Liver (tissue), 9 donors: ENCODE data around the gene MCTP1. TPM values are rescaled to one million over a fixed set of nuclear protein-coding genes. Genes with fewer than 3 reads are reported as not detected.

ENCODE experiments used
- DNase-seq: peaks from one replicate; pipeline ENCODE4 v3.0.0-alpha.2; 2017; ENCODE audit warnings: low spot score
- H3K27ac ChIP-seq, 2 donors: one replicate each; pipeline ENCODE4 v1.7.0; 2013; ENCODE audit warnings: inconsistent platforms in 2 of 2, low read length in 2 of 2, control low read depth in 1 of 2, low read depth in 1 of 2, mild to moderate bottlenecking in 1 of 2
- H3K27me3 ChIP-seq, 4 donors: one replicate each; pipeline versions ENCODE4 v1.6.1 to v1.7.0; 2013; ENCODE audit warnings: low read length in 3 of 4, inconsistent platforms in 1 of 4, mild to moderate bottlenecking in 1 of 4, moderate library complexity in 1 of 4; ENCODE audit not compliant: control insufficient read depth in 4 of 4, insufficient read depth in 4 of 4
- H3K36me3 ChIP-seq, 4 donors: one replicate each; pipeline versions ENCODE4 v1.6.1 to v1.7.0; 2013; ENCODE audit warnings: low read length in 3 of 4, mild to moderate bottlenecking in 3 of 4, low read depth in 1 of 4, moderate library complexity in 1 of 4; ENCODE audit not compliant: control insufficient read depth in 4 of 4, insufficient read depth in 3 of 4
- H3K4me1 ChIP-seq, 4 donors: one replicate each; pipeline versions ENCODE4 v1.6.1 to v1.7.0; 2013; ENCODE audit warnings: low read length in 3 of 4, mild to moderate bottlenecking in 3 of 4, moderate library complexity in 1 of 4; ENCODE audit not compliant: control insufficient read depth in 4 of 4, insufficient read depth in 4 of 4
- H3K4me3 ChIP-seq, 3 donors: one replicate each; pipeline versions ENCODE4 v1.6.1 to v1.7.0; 2013; ENCODE audit warnings: low read length in 3 of 3, control low read depth in 1 of 3, low read depth in 1 of 3, mild to moderate bottlenecking in 1 of 3
- H3K9ac ChIP-seq, 2 donors: one replicate each; pipeline ENCODE4 v1.7.0; 2013; ENCODE audit warnings: low read length in 2 of 2, mild to moderate bottlenecking in 2 of 2, moderate library complexity in 2 of 2, control low read depth in 1 of 2, low read depth in 1 of 2
- H3K9me3 ChIP-seq, 4 donors: one replicate each; pipeline versions ENCODE4 v1.6.1 to v1.7.0; 2013; ENCODE audit warnings: low read length in 3 of 4; ENCODE audit not compliant: control insufficient read depth in 4 of 4
- CTCF ChIP-seq: fragments of 150-350 bp; IDR thresholded peaks from 2 replicates; pipeline ENCODE4 v1.5.1; 2017; ENCODE audit warnings: improper control_type of control experiment, low read depth, low read length; ENCODE audit not compliant: missing input control
- EGR1 ChIP-seq, 2 donors: IDR thresholded peaks; 2 replicates each; pipeline ENCODE4 v1.6.1; 2016 to 2018; ENCODE audit warnings: antibody characterized with exemption in 2 of 2, low read depth in 2 of 2
- FOXA1 ChIP-seq: IDR thresholded peaks from 2 replicates; pipeline ENCODE4 v1.6.1; 2016; ENCODE audit warnings: antibody characterized with exemption
- FOXA2 ChIP-seq: IDR thresholded peaks from 2 replicates; pipeline ENCODE4 v1.6.1; 2016; ENCODE audit warnings: antibody characterized with exemption
- GABPA ChIP-seq, 2 donors: IDR thresholded peaks in 1 of 2; conservative IDR thresholded peaks in 1 of 2; 2 replicates each; pipeline ENCODE4 v1.6.1; 2016; ENCODE audit warnings: antibody characterized with exemption in 2 of 2, mild to moderate bottlenecking in 1 of 2, moderate library complexity in 1 of 2
- HNF4A ChIP-seq, 2 donors: conservative IDR thresholded peaks; 2 replicates each; pipeline ENCODE4 v1.6.1; 2016; ENCODE audit warnings: antibody characterized with exemption in 2 of 2, mild to moderate bottlenecking in 2 of 2
- HNF4G ChIP-seq: IDR thresholded peaks from 2 replicates; pipeline ENCODE4 v1.6.1; 2016; ENCODE audit warnings: antibody characterized with exemption
- JUND ChIP-seq, 2 donors: IDR thresholded peaks; 2 replicates each; pipeline ENCODE4 v1.6.1; 2016; ENCODE audit warnings: antibody characterized with exemption in 2 of 2
- MAX ChIP-seq: IDR thresholded peaks from 2 replicates; pipeline ENCODE4 v1.6.1; 2016; ENCODE audit warnings: antibody characterized with exemption
- NR2F2 ChIP-seq: IDR thresholded peaks from 2 replicates; pipeline ENCODE4 v1.6.1; 2016; ENCODE audit warnings: antibody characterized with exemption
- REST ChIP-seq: IDR thresholded peaks from 2 replicates; pipeline ENCODE4 v1.6.1; 2016; ENCODE audit warnings: antibody characterized with exemption, mild to moderate bottlenecking
- RXRA ChIP-seq, 2 donors: IDR thresholded peaks; 2 replicates each; pipeline ENCODE4 v1.6.1; 2017 to 2018; ENCODE audit warnings: antibody characterized with exemption in 2 of 2, mild to moderate bottlenecking in 1 of 2
- SP1 ChIP-seq: IDR thresholded peaks from 2 replicates; pipeline ENCODE4 v1.6.1; 2018; ENCODE audit warnings: antibody characterized with exemption, mild to moderate bottlenecking
- TAF1 ChIP-seq: conservative IDR thresholded peaks from 2 replicates; pipeline ENCODE4 v1.6.1; 2016; ENCODE audit warnings: antibody characterized with exemption, mild to moderate bottlenecking
- YY1 ChIP-seq: IDR thresholded peaks from 2 replicates; pipeline ENCODE4 v1.6.1; 2016; ENCODE audit warnings: antibody characterized with exemption, mild to moderate bottlenecking
- ZBTB33 ChIP-seq: IDR thresholded peaks from 2 replicates; pipeline ENCODE4 v1.6.1; 2016; ENCODE audit warnings: antibody characterized with exemption
- WGBS: extraction: QIAGEN DNeasy Blood & Tissue Kit; methylation state at CpG from one replicate; pipeline ENCODE4 v1.1.7; 2013; 5-methylcytosine and 5-hydroxymethylcytosine counted together
- polyA plus RNA-seq, 2 donors: library from polyadenylated mRNA; stranded (reverse) in 1 of 2; unstranded in 1 of 2; fragments of 200-250 nt in 1 of 2; fragments of >200 nt in 1 of 2; fragmentation: Nextera tagmentation in 1 of 2; extraction: Ambion mirVana in 1 of 2; gene quantifications; one replicate each; pipeline versions ENCODE4 v1.2.1 to v1.2.3, GENCODE V29; 2013 to 2015
- total RNA-seq, 2 donors: library from RNA; depleted of rRNA; stranded (reverse); fragments of >200 nt; gene quantifications; one replicate each; pipeline ENCODE4 v1.2.3, GENCODE V29; 2014
- TF ChIP-seq, protein P1 (sequence below): IDR thresholded peaks from 2 replicates; pipeline ENCODE4 v1.6.1; 2016; ENCODE audit warnings: antibody characterized with exemption
- donor health status: healthy.
- donor health status: healthy.
- donor health status: healthy.
- donor health status: healthy.
- donor health status: healthy.

Gene MCTP1
- total and polyA plus RNA-seq, 4 donors = 0.67 to 7.6 (median 4.3) TPM

DNA sequence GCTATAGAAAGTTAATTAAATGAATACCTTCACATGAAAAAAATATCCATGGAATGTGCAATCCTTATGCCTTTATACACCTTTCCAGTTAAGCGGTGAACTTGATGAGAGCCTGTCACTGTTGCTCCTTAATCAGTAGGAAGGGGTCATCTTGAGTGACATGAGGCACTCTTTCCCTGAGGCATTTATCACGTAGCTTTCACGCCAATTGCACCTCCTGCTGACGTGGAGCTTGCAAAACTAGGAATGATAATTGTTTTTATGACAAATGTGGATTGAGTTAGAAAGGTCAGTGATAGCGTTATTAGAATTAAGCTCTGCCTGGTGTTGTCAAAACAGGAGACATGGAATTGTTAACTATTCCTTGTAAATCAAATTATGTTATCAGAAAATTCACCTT is 586.7 kb downstream of the MCTP1 start:
- Histone ChIP-seq H3K4me3 (no peak overlapping the region), H3K9me3 (no peaks in the 10 kb centered on the region), H3K27ac (no peak overlapping the region), H3K27me3 (no peaks in the 10 kb centered on the region), H3K4me1 (no peaks in the 10 kb centered on the region), H3K9ac (no peak overlapping the region), H3K36me3 (peaks cover 0 to 6% (median 3%) of the 10 kb centered on the region in 4 donors)
- TF ChIP-seq HNF4A (conservative IDR thresholded peaks at IDR 0.05) = no peak
- no peak for TF ChIP-seq TAF1
- no peak for TF ChIP-seq SP1
- TF ChIP-seq ZBTB33 = no peak
- no peak for TF ChIP-seq JUND (IDR thresholded peaks at IDR 0.05)
- no peak for TF ChIP-seq EGR1 (IDR thresholded peaks at IDR 0.05; ENCODE audit: low read depth in 2 of 2)
- TF ChIP-seq FOXA2 = no peak
- no peak for TF ChIP-seq GABPA (IDR thresholded peaks at IDR 0.05 in 1 of 2, conservative IDR thresholded peaks at IDR 0.05 in 1 of 2)
- no peak for TF ChIP-seq RXRA (IDR thresholded peaks at IDR 0.05)
- no peak for TF ChIP-seq FOXA1
- no peak for TF ChIP-seq YY1
- TF ChIP-seq REST = no peak
- TF ChIP-seq, protein P1, sequence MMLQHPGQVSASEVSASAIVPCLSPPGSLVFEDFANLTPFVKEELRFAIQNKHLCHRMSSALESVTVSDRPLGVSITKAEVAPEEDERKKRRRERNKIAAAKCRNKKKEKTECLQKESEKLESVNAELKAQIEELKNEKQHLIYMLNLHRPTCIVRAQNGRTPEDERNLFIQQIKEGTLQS = no peak
- TF ChIP-seq HNF4G = no peak
- 95% methylated on average over 5 of the region's 5 CpGs for WGBS
- DNase-seq = no peak

GRCh38 chr5:94694671-94695070 is 590.2 kb downstream of the MCTP1 start:
- TF ChIP-seq NR2F2 = no peak
- TF ChIP-seq CTCF = no peak
- TF ChIP-seq REST = no peak
- TF ChIP-seq ZBTB33 = no peak
- no peak for TF ChIP-seq TAF1
- no peak for TF ChIP-seq HNF4A (conservative IDR thresholded peaks at IDR 0.05)
- TF ChIP-seq FOXA1 = no peak
- TF ChIP-seq GABPA (IDR thresholded peaks at IDR 0.05 in 1 of 2, conservative IDR thresholded peaks at IDR 0.05 in 1 of 2) = no peak
- TF ChIP-seq HNF4G = no peak
- TF ChIP-seq, protein P1 = no peak
- TF ChIP-seq FOXA2 = no peak
- TF ChIP-seq MAX = no peak
- TF ChIP-seq EGR1 (IDR thresholded peaks at IDR 0.05; ENCODE audit: low read depth in 2 of 2) = no peak
- no peak for TF ChIP-seq JUND (IDR thresholded peaks at IDR 0.05)

More at GRCh38 chr5:94694671-94695070, 590.2 kb downstream of the MCTP1 start:
- H3K36me3 ChIP-seq = peaks cover 0 to 6% (median 3%) of the 10 kb centered on the region in 4 donors
- H3K9me3 ChIP-seq = no peaks in the 10 kb centered on the region
- no peaks in the 10 kb centered on the region for H3K27me3 ChIP-seq
- no peak overlapping the region for H3K9ac ChIP-seq
- H3K4me3 ChIP-seq = no peak overlapping the region
- H3K4me1 ChIP-seq = no peaks in the 10 kb centered on the region
- no peak for DNase-seq
- WGBS = 98% methylated on average over 2 of the region's 2 CpGs
- H3K27ac ChIP-seq = no peak overlapping the region
